HG02852 (cell line): ENCODE measurements around the gene MEGF10.

Source experiments
- ATAC-seq: cut with Tn5 transposase; IDR thresholded peaks from one replicate; pipeline ENCODE4 v1.9.1; 2021; ENCODE audit warnings: mild to moderate bottlenecking, moderate library complexity; ENCODE audit not compliant: unreplicated experiment

Gene MEGF10

GRCh38 chr5:127409246-127409917 lies 118.8 kb downstream of the MEGF10 start:
- no peak for ATAC-seq

DNA sequence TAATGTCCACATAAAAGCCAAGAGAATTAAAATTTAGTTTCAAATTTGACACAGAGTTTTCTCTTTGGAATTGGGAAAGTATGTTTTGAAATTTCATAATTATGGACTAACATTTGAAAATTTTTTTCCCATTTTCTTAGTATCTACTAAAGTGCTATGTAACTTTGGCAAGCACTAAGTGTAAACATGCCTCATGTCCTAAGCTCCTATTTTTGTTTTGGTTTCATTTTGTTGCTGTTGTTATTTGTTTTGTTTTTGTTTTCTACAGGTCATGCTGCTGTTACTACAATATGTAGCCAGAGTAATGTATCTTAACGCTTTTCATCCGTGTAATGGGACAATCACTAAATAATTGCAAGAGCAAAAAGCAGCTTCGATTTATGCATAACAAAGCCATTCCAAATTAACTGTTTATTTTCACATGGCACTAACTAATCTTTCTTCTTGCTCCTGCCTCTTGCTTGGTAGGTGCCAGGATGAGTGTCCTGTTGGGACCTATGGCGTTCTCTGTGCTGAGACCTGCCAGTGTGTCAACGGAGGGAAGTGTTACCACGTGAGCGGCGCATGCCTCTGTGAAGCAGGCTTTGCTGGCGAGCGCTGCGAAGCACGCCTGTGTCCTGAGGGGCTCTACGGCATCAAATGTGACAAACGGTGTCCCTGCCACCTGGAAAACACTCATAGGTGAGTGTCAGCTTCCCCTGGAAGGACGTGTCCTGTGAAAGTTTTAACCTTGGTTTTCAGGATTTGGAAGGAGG lies 119.5 kb downstream of the MEGF10 start:
- ATAC-seq, result no peak

- peak; percentile 80 for ATAC-seq
Measured at GRCh38 chr5:127410959-127411358, 120.4 kb downstream of the MEGF10 start.

DNA sequence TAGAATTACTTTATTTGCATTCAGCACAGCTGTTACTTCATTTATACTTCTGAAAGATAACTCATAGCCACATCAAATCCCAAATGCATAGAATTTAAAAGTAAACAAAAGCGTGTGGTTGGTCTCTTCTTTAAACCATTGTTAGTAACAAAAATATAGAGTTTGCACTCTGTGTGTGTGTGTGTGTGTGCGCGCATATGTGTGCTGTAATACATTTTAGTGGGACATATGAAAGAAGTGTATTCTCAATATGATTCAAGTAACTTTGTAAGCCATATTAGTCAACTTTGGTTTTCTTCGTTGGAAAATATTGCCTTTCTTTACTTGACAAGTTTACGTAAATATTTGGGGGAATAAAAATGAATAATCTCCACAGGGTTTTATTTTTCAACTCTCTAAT lies 120.8 kb downstream of the MEGF10 start:
- ATAC-seq, result peak; percentile 19

DNA sequence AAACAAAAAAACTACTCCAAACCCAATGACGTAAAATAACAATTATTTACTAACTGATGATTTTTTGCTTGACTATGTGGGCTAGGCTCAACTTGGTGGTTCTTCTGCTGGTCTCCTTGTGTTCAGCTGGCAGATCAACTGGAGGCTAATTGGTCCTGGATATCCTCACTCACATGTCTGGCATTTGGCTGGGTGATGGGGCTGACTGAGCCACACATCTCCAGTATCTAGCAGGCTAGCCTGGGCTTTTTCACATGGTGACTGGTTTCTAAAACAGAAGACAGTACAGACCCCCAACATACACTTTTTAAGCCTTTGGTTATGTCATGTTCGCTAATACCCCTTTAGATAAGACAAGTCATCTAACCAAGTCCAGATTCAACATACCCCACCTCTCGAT lies 122.1 kb downstream of the MEGF10 start:
- no peak for ATAC-seq

- no peak for ATAC-seq
Measured at GRCh38 chr5:127415034-127415433, 124.4 kb downstream of the MEGF10 start.

- ATAC-seq, result no peak
Measured at GRCh38 chr5:127416906-127417305, 126.3 kb downstream of the MEGF10 start.

- ATAC-seq, result no peak
Measured at GRCh38 chr5:127417528-127417927, 126.9 kb downstream of the MEGF10 start.

GRCh38 chr5:127418367-127418766 lies 127.8 kb downstream of the MEGF10 start:
- ATAC-seq, result no peak

GRCh38 chr5:127418974-127419682 lies 128.5 kb downstream of the MEGF10 start:
- ATAC-seq, result no peak

GRCh38 chr5:127419683-127420257 lies 129.2 kb downstream of the MEGF10 start:
- no peak for ATAC-seq

GRCh38 chr5:127420758-127421157 lies 130.2 kb downstream of the MEGF10 start:
- no peak for ATAC-seq

DNA sequence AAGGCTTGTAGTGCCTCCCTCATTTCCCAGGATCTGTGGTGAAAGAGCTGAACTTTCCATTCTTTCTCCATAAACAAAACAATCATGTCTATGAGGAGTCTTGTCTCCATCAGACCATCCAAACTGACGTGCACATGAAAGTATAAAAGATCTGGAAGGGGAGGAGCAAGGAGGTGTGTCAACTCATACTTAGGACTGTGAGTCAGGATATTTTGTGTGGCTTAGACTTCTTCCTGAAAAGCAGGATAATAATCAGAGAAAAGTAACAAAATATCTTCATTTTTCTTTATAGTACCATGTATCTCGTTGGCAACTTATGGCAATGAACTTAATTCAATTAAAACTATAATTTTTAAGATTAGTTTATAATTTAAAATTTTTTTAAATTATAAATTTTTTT lies 130.9 kb downstream of the MEGF10 start:
- ATAC-seq, result no peak

DNA sequence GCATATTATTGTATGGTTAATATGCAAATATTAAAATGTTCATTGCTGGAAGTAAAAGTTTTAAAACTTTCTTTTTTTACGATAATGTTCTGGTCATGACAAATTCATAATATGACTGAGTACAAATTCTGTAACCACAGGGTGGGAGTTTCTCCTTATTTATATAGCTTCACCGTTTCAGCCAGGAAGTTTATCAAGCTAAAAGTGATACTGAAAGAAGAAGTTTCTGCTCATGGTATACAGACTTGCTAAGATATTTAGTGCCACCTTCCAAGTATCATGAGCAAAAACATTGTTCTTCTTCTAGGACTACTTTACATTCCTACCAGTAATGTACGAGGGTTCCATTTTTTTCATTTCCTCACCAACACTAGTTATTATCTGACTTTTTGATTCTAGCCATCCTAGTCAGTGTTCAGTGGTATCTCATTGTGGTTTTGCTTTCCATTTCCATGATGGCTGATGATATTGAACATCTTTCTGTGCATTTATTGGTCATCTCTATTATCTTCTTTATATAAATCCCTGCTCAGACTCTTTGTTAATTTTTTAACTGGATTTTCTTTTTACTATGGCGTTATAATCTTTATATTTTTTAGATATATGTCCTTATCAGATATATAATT lies 132.7 kb downstream of the MEGF10 start:
- peak; percentile 79 for ATAC-seq

- no peak for ATAC-seq
Measured at GRCh38 chr5:127425037-127425436, 134.4 kb downstream of the MEGF10 start.

GRCh38 chr5:127425868-127426267 lies 135.3 kb downstream of the MEGF10 start:
- no peak for ATAC-seq

- no peak for ATAC-seq
Measured at GRCh38 chr5:127426661-127427060, 136.1 kb downstream of the MEGF10 start.

- ATAC-seq, result no peak
Measured at GRCh38 chr5:127428276-127428675, 137.7 kb downstream of the MEGF10 start.

DNA sequence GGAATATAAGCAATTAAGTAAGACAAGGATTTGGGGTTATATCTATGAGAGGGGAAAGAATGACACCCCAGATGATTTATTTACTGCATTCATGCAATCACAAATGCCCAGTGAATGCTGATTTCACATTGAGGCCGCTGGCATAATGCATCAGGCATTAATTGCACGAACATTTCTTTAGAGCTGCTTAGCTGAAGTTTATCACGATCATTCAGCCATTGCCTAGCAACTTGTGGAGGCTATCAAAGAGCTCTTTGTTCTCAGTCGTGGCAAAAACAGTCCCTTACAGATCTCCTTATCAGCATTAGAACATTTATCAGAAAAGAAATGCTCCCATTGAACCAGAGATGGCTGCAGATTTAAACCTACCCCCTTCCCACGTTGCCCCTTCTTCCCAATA lies 138.2 kb downstream of the MEGF10 start:
- ATAC-seq, result no peak

DNA sequence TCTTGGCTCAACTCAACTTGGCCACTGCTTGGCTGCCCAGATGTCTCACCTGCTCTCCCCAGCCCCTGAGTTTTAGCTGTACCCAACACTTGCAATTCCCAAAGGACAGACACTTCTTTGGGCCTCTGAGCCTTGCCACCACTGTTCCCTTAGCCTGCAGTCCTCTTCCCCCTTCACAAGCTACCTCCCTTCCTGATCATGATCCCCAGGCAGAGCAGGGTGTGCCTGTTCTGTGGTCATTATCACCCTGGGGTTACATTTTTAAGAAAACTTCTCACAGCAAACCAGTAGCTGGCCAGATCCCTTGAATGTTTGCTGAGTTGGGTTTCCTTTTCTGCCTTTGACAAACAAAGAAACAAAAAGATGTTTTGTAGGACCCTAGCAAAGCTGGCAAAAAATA lies 139.3 kb downstream of the MEGF10 start:
- no peak for ATAC-seq

GRCh38 chr5:127430627-127431026 lies 140.0 kb downstream of the MEGF10 start:
- ATAC-seq, result no peak
